Stimulated activated CD4-positive, alpha-beta T cell treated with anti-CD3 and anti-CD28 coated beads, Interleukin-4, amount 100 ng/mL, for 24 hours (primary cell): ENCODE data around the gene UTP4.
"Not testable (repeated sequence)": the region's sequence is repeated elsewhere in the genome, so short reads cannot be mapped to it uniquely, and the experiment has no call there.

ENCODE experiments used
- DNase-seq: peaks from one replicate; pipeline ENCODE4 v3.0.0-alpha.2; 2020

UTP4 gene

GRCh38 chr16:69111216-69111875, 21.1 kb upstream of the UTP4 start:
- DNase-seq: no peak

- no peak for DNase-seq
Observed at GRCh38 chr16:69111876-69112230, 20.6 kb upstream of the UTP4 start.

- peak; percentile 60 for DNase-seq
Observed at GRCh38 chr16:69112285-69113129, 19.9 kb upstream of the UTP4 start.

GRCh38 chr16:69113216-69113615, 19.2 kb upstream of the UTP4 start:
- no peak for DNase-seq

- no peak for DNase-seq
Observed at GRCh38 chr16:69114346-69114975, 18.0 kb upstream of the UTP4 start.

GRCh38 chr16:69114976-69115355, 17.5 kb upstream of the UTP4 start:
- no peak for DNase-seq

GRCh38 chr16:69115361-69115760, 17.1 kb upstream of the UTP4 start:
- no peak for DNase-seq

- DNase-seq: no peak
Observed at GRCh38 chr16:69115837-69116236, 16.6 kb upstream of the UTP4 start.

GRCh38 chr16:69116256-69116875, 16.1 kb upstream of the UTP4 start:
- no peak for DNase-seq

GRCh38 chr16:69116906-69117305, 15.5 kb upstream of the UTP4 start:
- no peak for DNase-seq

- no peak for DNase-seq
Observed at GRCh38 chr16:69118468-69118867, 14.0 kb upstream of the UTP4 start.

GRCh38 chr16:69118994-69119393, 13.5 kb upstream of the UTP4 start:
- DNase-seq: no peak

GRCh38 chr16:69119536-69119935, 12.9 kb upstream of the UTP4 start:
- no peak for DNase-seq

- no peak for DNase-seq
Observed at GRCh38 chr16:69120096-69120664, 12.3 kb upstream of the UTP4 start.

GRCh38 chr16:69123910-69124309, 8.5 kb upstream of the UTP4 start:
- peak; percentile 75 for DNase-seq

GRCh38 chr16:69124406-69124805, 8.0 kb upstream of the UTP4 start:
- DNase-seq: not testable (repeated sequence)

- DNase-seq: not testable (repeated sequence)
Observed at GRCh38 chr16:69124961-69125360, 7.5 kb upstream of the UTP4 start.

- DNase-seq: no peak
Observed at GRCh38 chr16:69126221-69126620, 6.2 kb upstream of the UTP4 start.

- DNase-seq: not testable (repeated sequence)
Observed at GRCh38 chr16:69126801-69127200, 5.6 kb upstream of the UTP4 start.

GRCh38 chr16:69127966-69128510, 4.4 kb upstream of the UTP4 start:
- DNase-seq: no peak

GRCh38 chr16:69130461-69130860, 2.0 kb upstream of the UTP4 start:
- no peak for DNase-seq

GRCh38 chr16:69131167-69131838, 1.1 kb upstream of the UTP4 start:
- DNase-seq: no peak
